Astrocyte (in vitro differentiated cells and primary cell): Measurements from ENCODE around the gene PLCG2.
"Not testable (repeated sequence)": the region's sequence is repeated elsewhere in the genome, so short reads cannot be mapped to it uniquely, and the experiment has no call there.

ENCODE experiments used
- EZH2 ChIP-seq: IDR thresholded peaks from 2 replicates; pipeline ENCODE4 v1.6.1; 2012; ENCODE audit warnings: mild to moderate bottlenecking, low read length, inconsistent platforms; ENCODE audit not compliant: insufficient read depth
- TF ChIP-seq, protein P1 (sequence below): IDR thresholded peaks from 2 replicates; pipeline ENCODE4 v1.5.1; 2011; ENCODE audit warnings: low read depth, mild to moderate bottlenecking, inconsistent platforms, low read length, moderate library complexity; ENCODE audit not compliant: insufficient read depth

DNA sequence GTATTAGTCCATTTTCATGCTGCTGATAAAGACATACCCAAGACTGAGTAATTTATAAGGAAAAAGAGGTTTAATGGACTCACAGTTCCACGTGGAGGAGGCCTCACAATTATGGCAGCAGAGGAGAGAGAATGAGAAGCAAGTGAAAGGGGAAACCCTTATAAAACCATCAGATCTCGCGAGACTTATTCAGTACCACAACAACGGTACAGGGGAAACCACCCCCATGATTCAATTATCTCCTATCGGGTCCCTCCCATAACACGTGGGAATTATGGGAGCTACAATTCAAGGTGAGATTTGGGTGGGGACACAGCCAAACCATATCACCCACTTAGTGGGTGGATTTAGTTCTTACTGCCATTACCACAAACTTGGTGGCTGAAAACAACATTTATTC is 155.6 kb downstream of the PLCG2 start:
- TF ChIP-seq, protein P1, sequence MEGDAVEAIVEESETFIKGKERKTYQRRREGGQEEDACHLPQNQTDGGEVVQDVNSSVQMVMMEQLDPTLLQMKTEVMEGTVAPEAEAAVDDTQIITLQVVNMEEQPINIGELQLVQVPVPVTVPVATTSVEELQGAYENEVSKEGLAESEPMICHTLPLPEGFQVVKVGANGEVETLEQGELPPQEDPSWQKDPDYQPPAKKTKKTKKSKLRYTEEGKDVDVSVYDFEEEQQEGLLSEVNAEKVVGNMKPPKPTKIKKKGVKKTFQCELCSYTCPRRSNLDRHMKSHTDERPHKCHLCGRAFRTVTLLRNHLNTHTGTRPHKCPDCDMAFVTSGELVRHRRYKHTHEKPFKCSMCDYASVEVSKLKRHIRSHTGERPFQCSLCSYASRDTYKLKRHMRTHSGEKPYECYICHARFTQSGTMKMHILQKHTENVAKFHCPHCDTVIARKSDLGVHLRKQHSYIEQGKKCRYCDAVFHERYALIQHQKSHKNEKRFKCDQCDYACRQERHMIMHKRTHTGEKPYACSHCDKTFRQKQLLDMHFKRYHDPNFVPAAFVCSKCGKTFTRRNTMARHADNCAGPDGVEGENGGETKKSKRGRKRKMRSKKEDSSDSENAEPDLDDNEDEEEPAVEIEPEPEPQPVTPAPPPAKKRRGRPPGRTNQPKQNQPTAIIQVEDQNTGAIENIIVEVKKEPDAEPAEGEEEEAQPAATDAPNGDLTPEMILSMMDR, result not testable (repeated sequence)
- TF ChIP-seq EZH2, result not testable (repeated sequence)
